Measurements from ENCODE around the gene SLC33A1. TPM values are rescaled to one million over a fixed set of nuclear protein-coding genes. Genes with fewer than 3 reads are reported as not detected.
"Not testable (repeated sequence)": the region's sequence is repeated elsewhere in the genome, so short reads cannot be mapped to it uniquely, and the experiment has no call there.

SLC33A1 gene
- total RNA-seq, 6 experiments from 2014 or later, result 20.7 to 31.8 (median 26.9) TPM

GRCh38 chr3:155843569-155843968 is 10.7 kb downstream of the SLC33A1 start:
- no peak overlapping the region for H3K4me3 Mint-ChIP-seq
- no peak for TF ChIP-seq CTCF (IDR thresholded peaks at IDR 0.05)
- 0 out of 2 replicates have a peak, but pooled peaks cover 4% of the 10 kb centered on the region for H3K36me3 Mint-ChIP-seq (ENCODE audit: low read depth)
- DNase-seq, result no peak
- H3K27ac Mint-ChIP-seq, result no peak overlapping the region
- no peaks in the 10 kb centered on the region for H3K27me3 Mint-ChIP-seq (ENCODE audit: insufficient read depth)
- peaks cover 11% of the 10 kb centered on the region for H3K4me1 Mint-ChIP-seq (ENCODE audit: low read depth)
- no peaks in the 10 kb centered on the region for H3K9me3 Mint-ChIP-seq

GRCh38 chr3:155835341-155836071 is 18.7 kb downstream of the SLC33A1 start:
- Mint-ChIP-seq H3K27ac (no peak overlapping the region), H3K27me3 (ENCODE audit: insufficient read depth) (peaks cover 5% of the 10 kb centered on the region), H3K4me3 (no peak overlapping the region), H3K4me1 (ENCODE audit: low read depth) (no peaks in the 10 kb centered on the region), H3K36me3 (ENCODE audit: low read depth) (peaks cover 4% of the 10 kb centered on the region; the same call in 1 of the 2 replicates), H3K9me3 (no peaks in the 10 kb centered on the region)
- no peak for TF ChIP-seq CTCF (IDR thresholded peaks at IDR 0.05)
- DNase-seq, result no peak

DNA sequence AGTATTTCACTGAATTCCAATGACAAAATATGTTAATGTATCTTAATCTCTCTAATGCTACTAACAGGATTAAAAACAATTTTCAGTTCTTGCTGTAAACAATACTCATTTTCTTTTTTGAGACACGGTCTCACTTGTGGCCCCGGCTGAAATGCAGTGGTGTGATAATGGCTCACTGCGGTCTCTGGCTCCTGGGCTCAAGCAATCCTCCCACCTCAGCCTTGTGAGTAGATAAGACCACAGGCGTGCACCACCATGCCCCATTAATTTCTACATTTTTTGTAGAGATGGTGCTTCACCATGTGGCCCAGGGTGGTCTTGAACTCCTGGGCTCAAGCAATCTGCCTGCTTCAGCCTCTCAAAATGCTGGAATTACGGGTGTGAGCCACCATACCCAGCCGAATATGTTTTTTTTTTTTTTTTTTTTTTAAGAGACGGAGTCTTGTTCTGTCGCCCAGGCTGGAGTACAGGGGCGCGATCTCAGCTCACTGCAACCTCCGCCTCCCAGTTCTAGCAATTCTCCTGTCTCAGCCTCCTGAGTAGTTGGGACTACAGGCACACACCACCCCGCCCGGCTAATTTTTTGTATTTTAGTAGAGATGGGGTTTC is 25.6 kb downstream of the SLC33A1 start:
- H3K36me3 Mint-ChIP-seq (ENCODE audit: low read depth); H3K27ac Mint-ChIP-seq; H3K9me3 Mint-ChIP-seq; DNase-seq; H3K4me1 Mint-ChIP-seq (ENCODE audit: low read depth); H3K27me3 Mint-ChIP-seq (ENCODE audit: insufficient read depth); H3K4me3 Mint-ChIP-seq: not testable (repeated sequence)

DNA sequence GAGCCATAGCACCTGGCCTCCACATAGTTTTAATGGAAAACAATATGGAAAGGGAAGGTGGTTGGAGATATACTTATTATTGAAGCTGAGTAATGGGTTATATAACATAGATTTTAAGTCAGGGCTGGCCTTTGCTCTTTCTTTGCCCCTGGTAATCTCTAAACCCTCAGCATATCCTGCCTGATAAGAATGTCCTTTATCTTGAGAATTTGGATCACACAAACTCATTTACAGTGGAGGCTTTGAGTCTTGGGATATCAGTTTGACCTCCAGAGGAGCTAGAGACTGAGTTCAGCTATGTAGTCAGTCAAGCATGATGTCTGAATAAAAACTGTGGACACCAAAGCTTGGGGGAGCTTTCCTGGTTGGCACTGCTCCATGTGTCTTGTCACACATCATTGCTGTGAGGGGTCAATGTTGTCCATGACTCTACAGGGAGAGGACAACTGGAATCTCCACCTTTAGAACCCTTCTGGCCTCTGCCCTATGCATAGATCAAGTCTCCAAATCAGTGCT is 39.1 kb downstream of the SLC33A1 start:
- H3K36me3 Mint-ChIP-seq (ENCODE audit: low read depth), result no peaks in the 10 kb centered on the region; the same call in 1 of the 2 replicates
- no peaks in the 10 kb centered on the region for H3K9me3 Mint-ChIP-seq
- TF ChIP-seq CTCF (IDR thresholded peaks at IDR 0.05), result no peak
- H3K4me1 Mint-ChIP-seq (ENCODE audit: low read depth), result no peaks in the 10 kb centered on the region
- no peaks in the 10 kb centered on the region for H3K27me3 Mint-ChIP-seq (ENCODE audit: insufficient read depth)
- no peak for DNase-seq
- no peak overlapping the region for H3K27ac Mint-ChIP-seq
- no peak overlapping the region for H3K4me3 Mint-ChIP-seq

DNA sequence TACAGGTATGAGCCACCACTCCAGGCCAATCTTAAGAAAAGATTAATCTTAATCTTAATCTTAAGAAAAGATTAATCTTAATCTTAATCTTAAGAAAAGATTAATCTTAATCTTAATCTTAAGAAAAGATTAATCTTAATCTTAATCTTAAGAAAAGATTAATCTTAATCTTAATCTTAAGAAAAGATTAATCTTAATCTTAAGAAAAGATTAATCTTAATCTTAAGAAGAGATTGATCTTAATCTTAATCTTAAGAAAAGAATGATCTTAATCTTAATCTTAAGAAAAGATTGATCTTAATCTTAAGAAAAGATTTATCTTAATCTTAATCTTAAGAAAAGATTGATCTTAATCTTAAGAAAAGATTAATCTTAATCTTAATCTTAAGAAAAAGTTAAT is 41.0 kb downstream of the SLC33A1 start:
- H3K9me3 Mint-ChIP-seq; H3K4me3 Mint-ChIP-seq; DNase-seq; H3K27ac Mint-ChIP-seq; H3K36me3 Mint-ChIP-seq (ENCODE audit: low read depth); H3K27me3 Mint-ChIP-seq (ENCODE audit: insufficient read depth): not testable (repeated sequence)
- H3K4me1 Mint-ChIP-seq (ENCODE audit: low read depth), result peaks cover 16% of the 10 kb centered on the region

GRCh38 chr3:155809181-155809580 is 45.0 kb downstream of the SLC33A1 start:
- Mint-ChIP-seq H3K4me3 (no peak overlapping the region), H3K36me3 (ENCODE audit: low read depth) (no peaks in the 10 kb centered on the region)
- peak; percentile 60 for DNase-seq

More at GRCh38 chr3:155809181-155809580, 45.0 kb downstream of the SLC33A1 start:
- no peaks in the 10 kb centered on the region for H3K9me3 Mint-ChIP-seq
- H3K27ac Mint-ChIP-seq, result peak overlapping the region; percentile 58
- TF ChIP-seq CTCF (IDR thresholded peaks at IDR 0.05), result no peak
- H3K27me3 Mint-ChIP-seq (ENCODE audit: insufficient read depth), result no peaks in the 10 kb centered on the region
- H3K4me1 Mint-ChIP-seq (ENCODE audit: low read depth), result peaks cover 24% of the 10 kb centered on the region
